Transverse colon (tissue), 4 donors: ENCODE results near the gene LRRC4C.

Experiments used
- EP300 ChIP-seq: sonication (generic); formaldehyde crosslinking; IDR thresholded peaks from one replicate; pipeline ENCODE4 v1.6.1; 2017; ENCODE audit warnings: antibody characterized with exemption, low read depth
- POLR2A ChIP-seq: fragments of 450-650 bp; IDR thresholded peaks from one replicate; pipeline ENCODE4 v1.6.1; 2016; ENCODE audit warnings: antibody characterized with exemption, mild to moderate bottlenecking, moderate library complexity
- POLR2AphosphoS5 ChIP-seq, 3 donors: sonication (generic); formaldehyde crosslinking; IDR thresholded peaks; one replicate each; pipeline ENCODE4 v1.6.1; 2016; ENCODE audit warnings: antibody characterized with exemption in 3 of 3
- TF ChIP-seq, protein P1 (sequence below), 5 experiments: fragments of 200-600 bp in 3 of 5; fragments of 450-650 bp in 2 of 5; sonication (generic) in 3 of 5; IDR thresholded peaks; 1 replicate in 2 of 5; 2 replicates in 3 of 5; pipeline ENCODE4 v1.5.1; 2016 to 2017; ENCODE audit warnings: antibody characterized with exemption in 5 of 5, inconsistent platforms in 3 of 5, mild to moderate bottlenecking in 2 of 5, moderate library complexity in 1 of 5

DNA sequence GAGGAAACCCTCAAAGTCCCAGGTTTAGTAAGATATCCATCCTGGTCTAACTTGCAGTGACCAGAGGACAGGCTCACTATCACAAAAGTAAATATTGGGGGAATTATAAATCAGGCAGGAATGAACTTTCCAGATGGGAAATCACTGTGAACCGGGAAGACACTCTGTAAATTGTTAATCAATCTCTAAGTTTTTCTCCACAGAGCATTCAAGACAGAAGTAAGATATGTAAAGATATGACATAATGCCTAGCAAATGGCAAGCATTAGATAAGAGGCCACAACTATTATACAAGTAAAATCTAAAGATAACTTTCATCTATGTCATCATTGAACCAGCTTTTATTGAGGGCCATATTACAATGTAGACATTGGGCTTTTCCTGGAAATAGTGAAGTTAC, 35.3 kb upstream of the LRRC4C start:
- TF ChIP-seq POLR2A: no peak
- TF ChIP-seq, protein P1, sequence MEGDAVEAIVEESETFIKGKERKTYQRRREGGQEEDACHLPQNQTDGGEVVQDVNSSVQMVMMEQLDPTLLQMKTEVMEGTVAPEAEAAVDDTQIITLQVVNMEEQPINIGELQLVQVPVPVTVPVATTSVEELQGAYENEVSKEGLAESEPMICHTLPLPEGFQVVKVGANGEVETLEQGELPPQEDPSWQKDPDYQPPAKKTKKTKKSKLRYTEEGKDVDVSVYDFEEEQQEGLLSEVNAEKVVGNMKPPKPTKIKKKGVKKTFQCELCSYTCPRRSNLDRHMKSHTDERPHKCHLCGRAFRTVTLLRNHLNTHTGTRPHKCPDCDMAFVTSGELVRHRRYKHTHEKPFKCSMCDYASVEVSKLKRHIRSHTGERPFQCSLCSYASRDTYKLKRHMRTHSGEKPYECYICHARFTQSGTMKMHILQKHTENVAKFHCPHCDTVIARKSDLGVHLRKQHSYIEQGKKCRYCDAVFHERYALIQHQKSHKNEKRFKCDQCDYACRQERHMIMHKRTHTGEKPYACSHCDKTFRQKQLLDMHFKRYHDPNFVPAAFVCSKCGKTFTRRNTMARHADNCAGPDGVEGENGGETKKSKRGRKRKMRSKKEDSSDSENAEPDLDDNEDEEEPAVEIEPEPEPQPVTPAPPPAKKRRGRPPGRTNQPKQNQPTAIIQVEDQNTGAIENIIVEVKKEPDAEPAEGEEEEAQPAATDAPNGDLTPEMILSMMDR (IDR thresholded peaks at IDR 0.05): no peak
- TF ChIP-seq EP300: no peak
- TF ChIP-seq POLR2AphosphoS5 (IDR thresholded peaks at IDR 0.05): no peak
